ENCODE results near the gene GNS.

GNS gene

DNA sequence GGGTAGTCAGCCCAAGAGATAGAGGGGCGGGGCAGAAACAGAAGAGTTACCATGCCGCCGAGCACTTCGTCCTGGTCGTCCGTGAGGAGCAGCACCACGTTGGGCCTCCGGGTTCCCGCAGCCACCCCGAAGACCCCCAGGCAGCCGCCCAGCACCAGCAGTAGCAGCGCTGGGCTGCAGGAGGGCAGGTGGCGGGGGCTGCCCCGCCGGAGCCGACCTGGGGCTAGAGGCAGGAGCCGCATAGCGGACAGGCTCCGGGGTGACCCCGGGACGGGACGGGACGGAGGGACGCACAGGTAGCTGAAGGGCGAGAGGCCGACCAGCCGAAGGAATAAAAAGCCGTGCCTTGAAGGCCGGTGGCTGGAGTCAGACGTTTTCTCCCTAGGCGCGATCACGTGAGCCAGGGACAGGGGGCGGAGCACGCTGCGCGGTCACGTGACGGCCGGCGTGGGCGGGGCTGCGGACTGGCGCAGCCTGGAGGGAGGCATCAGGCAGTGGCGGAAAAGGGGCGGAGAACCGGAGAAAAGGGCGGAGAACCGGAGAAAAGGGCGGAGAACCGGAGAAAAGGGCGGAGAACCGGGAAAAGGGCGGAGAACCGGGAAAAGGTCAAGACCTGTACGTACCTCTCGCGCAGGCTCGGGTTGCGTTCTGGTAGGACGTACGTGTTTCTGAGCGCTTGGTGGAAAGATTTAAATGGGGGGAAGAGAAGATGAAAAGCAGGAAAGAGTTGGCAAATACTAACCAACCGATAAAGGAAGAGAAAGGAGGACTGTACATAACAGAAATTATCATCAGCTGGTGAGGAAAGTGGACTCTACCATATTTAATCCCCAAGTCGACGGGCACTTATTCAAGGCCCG is at the start of gene GNS:
GNS (minus strand) TSS at position 372 of the 860 bp plus-strand sequence; CDS start at position 242, 130 bp downstream.
- DNase-seq: peak; percentile 95

DNA sequence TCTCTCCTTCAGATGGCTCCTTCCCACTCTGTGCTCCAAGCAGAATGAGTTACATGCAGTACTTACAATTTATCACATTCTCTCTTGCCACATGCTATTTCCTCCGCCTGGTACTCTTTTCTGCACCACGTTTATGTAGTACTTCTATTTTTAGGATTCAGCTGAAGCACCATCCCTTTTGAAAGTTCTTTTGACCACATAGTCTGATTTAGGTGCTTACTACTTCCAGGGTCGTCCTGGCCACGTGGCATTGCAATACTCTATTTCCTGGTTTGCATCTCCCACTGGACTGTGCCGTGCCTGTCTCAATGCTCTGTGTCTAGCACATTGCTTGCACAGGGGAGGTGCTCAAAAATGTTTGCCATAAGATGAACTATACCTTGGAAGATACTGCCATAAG is 48.9 kb upstream of the GNS start:
- no peak for DNase-seq

DNA sequence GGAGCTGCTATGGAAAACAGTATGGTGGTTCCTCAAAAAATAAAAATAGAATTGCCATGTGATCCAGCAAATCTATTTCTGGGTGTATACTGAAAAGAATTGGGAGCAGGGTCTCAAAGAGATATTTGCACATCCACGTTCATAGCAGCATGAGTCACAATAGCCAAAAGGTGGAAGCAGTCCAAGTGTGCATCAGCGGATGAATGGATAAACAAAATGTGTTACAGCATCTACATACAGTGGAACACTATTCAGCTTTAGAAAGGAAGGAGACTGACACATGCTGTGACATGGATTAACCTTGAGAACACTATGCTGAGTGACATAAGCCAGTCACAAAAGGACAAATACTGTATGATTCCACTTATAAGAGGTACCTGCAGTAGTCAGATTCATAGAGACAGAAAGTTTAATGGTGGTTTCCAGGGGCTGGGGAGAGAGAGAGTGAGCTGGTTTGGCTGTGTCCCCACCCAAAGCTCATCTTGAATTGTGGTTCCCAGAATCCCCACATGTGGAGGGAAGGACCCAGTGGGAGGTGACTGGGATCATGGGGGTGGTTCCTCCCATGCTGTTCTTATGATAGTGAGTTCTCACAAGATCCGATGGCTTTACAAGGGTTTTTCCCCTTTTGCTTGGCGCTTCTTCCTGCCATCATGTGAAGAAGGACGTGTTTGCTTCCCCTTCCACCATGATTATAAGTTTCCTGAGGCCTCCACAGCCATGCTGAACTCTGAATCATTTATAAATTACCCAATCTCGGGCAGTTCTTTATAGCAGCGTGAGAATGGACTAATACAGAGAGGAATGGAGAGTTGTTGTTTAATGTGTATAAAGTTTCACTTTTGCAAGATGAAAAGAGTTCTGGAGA is 47.6 kb upstream of the GNS start:
- DNase-seq: no peak

DNA sequence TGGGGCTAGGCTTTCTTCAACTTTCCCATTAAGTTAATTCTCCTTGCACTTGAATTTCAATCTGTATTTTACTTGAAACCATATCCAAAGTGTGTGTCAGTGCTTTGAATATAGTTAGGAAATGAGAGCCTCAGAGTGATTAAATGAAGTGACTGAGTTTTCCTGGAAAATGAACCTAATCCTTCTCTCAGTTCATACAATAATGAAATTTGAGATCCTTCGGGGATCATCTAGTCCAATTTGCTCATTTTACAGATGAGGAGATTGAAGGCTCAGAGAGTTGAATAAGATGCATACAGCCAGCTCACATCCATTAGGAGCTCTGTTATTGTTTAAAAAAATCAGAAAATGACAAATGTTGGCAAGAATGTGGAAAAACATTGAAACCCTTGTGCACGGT is 47.0 kb upstream of the GNS start:
- no peak for DNase-seq

DNA sequence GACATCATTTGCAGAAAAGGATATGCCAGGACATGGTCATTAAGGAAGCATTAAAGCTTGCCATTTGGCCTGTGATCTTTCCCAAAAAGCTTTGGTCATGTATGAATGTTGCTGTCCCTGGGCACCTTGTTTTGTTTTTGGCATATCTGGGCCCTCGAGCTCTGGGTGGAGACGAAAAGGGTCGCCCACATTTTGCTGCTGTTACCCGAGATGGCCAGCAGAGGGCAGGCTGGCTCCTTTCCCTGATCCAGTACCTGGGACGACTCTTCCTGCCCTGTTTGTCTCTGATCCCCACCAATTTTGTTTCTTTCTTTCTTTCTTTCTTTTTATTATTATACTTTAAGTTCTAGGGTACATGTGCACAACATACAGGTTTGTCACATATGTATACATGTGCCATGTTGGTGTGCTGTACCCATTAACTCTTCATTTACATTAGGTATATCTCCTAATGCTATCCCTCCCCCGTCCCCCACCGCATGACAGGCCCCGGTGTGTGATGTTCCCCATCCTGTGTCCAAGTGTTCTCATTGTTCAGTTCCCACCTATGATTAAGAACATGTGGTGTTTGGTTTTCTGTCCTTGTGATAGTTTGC is 43.1 kb upstream of the GNS start:
- DNase-seq: peak; percentile 48

DNA sequence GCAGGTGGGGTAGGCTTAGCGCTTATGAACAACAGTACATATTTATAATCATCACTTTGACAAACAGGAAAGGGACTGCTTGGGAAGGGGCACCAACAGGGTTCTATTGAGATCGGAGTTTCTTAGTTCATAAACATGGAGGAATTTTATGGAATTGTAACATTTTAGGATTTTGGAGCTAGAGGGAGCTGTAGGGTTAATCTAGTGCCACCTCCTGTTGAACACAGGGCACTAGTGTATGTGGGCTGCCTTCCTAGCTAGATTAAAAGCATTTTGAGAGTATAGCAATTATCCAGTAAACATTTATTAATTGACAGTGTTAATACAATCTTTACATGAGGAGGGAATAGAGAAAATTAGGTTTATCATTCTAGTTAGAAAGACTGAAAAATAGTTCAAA is 42.2 kb upstream of the GNS start:
- no peak for DNase-seq

DNA sequence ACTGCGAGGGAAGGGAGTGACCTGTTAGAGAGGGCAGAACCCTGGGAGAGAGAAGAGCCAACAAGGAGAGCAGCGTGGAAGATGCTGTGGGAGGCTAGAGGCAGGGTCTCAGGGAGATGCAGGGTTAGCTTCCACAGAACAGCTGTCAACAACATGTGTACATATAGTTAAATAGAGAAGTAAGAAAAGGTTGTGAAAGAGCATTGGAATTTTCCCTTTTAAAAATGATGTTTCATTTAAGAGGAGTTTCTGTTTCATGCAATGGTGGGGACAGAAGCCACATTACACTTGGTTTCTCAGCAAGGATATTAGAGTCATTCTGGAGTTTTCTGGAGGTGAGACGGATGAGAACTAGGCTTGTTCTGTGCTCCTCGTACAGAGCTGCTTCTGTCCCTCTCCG is 41.4 kb upstream of the GNS start:
- no peak for DNase-seq

DNA sequence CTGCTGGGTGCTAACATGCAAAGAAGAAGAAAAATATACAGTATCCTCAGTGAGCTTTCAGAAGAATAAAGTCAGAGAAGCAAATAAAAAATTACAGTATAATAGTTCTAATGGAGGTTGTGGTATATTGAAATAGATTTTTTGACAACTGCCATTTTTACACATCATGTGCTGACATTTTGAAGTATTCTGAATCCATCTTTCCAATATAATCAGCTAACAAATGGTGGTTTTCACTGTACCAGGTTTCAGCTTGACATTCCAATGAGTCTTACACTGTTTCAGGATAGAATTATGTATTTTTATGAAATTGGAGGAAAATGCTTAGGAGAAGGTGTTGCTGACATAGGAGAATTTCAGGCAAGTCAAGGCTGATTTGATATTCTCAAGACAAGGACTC is 39.0 kb upstream of the GNS start:
- DNase-seq: no peak

DNA sequence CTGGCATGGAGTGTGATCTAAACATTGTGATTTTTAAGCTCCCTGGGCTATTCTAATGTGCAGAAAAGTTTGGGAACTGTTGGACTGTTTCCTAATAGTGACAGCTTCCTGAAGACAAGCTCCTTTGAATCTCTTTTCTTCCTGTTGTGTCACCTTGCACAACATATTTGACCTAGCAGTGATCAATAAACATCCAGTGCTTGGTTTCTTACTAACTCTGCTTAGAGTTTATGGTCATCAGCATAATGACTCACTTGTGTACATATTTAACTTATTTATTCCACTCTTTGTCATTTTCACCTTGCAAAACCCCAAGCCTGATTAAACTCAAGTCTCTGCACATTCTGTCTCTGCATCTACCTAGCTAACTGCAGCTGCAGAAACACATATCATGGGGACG is 38.0 kb upstream of the GNS start:
- DNase-seq: no peak

DNA sequence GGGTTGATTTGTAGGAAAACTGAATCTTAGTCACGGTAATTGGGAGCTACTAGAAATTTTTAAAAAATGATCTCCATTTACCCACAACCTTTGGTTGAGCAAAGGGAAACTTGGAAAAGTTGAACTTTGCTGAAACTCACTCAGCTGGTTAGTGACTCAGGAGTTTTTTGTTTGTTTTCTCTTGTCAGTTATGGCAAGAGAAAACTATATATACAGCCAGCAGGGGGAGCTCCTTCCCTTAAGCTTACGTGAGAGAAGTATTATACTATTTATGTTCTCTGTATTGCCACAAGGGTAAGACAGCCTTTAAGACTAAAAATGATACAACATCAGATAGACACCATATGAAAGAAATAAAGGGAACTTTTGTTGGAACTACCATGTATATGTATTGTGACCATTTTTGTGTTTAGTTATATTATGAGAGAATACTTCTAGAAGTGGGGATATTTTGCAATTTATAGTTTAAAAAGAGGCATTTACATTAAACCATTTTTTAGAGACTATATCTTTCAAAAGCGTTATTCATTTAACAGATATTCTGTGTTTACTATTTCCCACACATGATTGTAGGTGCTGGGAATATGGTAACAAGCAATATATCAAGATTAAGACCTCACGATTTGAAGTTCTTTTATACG is 37.1 kb upstream of the GNS start:
- peak; percentile 93 for DNase-seq

DNA sequence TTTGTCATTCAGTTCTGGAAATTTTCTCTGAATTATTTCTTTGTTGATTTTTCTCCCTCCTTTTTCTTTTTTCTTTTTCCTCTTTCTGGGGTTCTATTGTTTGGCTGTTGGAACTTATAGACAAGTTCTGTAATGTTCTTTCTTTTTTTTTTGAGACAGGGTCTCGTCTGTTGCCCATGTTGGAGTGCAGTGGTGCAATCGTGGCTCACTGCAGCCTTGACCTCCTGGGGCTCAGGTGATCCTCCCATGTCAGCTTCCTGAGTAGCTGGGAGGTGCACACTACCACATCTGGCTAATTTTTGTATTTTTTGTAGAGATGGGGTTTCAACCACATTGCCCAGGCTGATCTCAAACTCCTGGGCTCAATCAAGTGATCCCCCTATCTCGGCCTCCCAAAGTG is 35.1 kb upstream of the GNS start:
- no peak for DNase-seq

DNA sequence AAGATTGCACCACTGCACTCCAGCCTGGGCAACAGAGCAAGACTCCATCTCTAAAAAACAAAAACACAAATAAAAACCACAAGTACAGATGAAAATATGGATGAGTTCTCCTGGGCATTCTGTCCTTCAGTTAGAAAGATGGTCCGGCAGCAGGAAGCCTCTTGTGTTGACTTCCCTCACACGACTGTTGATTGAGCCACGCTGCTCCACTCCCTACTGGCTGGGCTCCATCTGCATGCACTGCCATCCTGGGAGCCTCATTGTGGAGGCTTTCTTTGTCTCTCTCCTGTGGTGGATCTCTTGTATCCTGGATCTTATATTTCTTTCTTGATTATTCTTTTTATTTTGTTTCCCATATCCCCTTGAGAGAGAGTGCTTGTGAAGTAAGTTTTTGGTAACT is 34.4 kb upstream of the GNS start:
- DNase-seq: no peak

DNA sequence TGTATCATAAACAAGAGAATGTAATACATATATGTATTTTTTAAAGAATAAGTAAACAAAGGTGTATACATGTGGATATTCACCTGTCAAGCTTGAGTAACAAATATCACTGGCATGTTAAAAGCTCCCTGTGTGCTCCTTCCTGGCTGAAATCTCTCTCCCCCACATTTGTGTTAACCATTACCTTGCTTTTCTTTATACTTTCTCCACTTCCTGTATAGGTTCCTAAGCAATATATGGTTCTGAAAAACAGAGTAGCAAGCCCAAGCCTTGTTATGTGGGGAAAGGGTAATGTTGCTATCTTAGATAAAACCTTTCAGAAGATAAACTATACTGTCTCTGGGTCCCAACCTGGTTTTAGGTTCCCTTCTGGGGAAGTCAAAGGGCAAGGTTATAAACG is 32.9 kb upstream of the GNS start:
- DNase-seq: no peak

DNA sequence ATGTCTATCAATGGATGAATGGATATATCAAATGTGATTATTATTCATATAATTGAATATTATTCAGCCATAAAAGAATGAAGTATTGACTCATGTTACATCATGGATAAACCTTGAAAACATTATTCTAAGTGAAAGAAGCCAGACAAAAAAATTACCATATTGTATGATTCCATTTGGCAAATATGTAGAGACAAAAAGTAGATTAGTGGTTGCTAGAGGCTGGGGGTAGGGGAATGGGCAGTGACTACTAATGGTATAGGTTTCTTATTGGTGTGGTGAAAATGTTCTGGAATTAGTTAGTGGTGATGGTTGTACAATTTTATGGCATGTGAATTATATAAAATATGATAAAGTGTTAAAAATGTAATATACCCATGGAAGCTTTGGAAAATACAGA is 31.8 kb upstream of the GNS start:
- no peak for DNase-seq

DNA sequence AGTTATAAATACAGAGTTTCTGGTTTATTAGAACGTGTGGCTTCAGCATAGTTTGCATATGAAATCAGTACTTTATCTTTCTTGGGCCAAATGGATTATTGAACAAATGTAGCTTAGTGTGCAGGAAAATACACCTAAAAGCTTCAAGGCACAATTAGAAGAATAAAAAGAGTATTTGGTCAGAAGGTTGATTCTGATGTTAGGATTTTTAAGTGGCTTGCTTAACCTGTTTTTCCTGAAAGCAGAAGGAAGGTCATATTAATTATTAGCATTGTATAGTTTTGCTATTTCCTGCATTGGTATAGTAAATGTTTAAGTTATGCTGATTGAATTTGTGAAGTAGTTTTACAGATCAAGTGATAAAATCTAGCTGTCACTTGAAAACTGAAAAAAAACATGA is 31.0 kb upstream of the GNS start:
- DNase-seq: no peak

DNA sequence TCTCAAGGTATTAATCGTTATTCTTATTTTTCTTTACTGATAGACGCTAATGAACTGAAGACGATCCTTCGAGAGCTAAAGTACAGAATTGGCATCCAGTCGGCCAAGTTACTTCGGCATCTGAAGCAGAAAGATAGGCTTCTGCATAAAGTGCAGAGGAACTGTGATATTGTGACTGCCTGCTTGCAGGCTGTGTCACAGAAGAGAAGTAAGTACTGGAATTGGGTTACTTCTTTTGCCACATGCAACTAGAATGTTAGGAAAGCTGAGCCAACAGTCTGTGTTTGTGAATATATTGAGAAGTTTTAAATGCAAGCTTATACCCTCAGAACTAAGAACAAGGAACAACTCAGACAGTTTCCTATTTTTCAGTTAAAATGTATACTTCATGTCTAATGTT is 26.6 kb upstream of the GNS start:
- no peak for DNase-seq

DNA sequence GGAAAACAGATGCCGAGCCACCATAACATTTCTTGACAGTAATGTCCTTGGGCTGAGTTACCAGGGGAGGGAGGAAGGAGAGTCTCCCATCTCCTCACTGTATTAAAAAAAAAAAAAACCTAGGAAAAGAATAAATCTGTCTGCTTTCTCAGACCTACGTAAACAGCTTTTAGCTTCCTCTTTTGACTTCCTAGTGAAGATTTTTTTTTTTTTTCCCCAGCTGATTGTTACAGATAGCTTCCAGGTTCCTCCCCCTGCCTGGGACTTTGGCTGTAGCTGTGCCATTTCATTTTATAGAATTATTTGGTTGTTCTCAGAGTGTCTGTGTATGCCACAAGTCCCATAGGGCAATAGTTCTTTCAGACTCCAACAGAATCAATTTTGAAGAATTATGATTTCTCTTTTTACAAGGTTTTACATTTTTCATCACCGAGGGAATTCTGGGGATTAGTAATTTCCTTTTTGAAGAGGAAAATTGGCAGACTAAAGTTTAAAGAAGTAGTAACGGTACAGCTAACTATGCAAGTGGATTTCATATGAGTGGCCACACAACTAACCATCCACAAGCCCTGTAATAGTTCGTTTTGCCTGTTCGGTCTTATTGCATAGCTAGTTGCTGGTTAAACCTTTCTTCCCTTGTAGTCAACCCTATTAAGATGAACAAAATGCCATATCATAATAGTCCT is 23.1 kb upstream of the GNS start:
- peak; percentile 87 for DNase-seq

DNA sequence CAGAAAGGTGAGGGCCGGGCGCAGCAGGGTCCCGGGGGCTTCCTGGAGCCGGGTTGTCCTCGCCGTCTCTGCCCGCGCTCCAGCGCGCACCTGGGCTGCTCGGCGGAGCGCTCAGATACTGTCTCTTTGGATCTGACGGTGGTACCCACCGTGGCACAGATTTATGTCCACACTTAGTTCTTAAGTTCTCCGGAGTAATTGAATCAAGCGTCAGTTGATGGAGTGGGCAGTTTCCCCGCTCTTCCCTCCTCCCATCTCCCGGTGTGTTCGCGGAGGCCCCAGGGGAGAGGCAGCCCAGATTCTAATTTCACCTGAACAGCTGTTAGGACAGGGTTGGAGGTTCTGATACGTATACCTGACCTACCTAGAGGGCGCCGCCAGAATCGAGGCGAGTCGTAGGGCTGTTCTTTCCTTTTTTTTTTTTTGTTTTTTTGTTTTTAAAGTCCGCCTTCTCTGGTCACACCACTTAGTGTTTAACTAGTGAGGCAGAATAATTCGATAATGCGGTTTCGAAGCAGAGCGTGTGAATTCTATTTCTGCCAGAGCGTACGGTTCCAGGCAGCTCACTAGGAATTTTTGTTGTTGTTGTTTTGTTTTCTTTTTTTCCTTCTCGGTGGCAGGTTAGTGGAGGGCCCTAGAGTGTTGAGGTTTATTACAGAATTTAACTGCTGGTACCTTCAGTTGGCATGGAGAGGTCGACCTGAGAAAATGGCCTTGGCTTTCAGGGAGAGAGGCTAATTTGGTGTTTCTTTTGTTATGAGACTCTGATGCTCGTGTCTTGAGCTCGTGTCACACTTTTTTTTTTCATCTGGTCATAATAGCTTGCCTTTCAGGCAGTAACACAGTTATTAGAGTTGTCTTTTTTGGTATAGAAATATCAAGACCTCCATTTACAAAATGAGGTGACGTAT is 22.3 kb upstream of the GNS start:
- DNase-seq: no peak

DNA sequence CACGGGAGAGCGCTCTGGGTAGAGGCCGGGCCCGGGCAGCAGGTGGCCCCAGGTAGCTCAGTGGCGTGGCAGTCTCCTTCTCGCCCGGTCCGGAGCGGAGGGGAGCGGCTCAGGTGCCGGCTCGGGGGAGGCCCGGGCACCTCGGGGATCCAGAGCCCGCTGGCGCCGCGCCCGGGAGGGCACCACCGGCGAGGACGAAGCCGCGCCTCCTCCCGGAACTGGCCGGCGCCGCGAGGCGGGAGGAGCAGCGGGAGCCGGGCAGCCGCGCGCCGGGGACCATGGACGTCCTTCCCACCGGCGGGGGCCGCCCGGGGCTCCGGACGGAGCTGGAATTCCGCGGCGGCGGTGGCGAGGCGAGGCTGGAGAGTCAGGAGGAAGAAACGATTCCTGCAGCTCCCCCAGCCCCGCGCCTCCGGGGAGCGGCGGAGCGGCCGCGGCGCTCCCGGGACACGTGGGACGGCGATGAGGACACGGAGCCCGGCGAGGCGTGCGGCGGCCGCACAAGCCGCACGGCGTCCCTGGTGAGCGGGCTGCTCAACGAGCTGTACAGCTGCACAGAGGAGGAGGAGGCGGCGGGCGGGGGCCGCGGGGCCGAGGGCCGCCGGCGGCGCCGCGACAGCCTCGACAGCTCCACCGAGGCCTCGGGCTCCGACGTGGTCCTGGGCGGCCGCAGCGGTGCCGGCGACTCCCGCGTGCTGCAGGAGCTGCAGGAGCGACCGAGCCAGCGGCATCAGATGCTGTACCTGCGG is 21.5 kb upstream of the GNS start:
- DNase-seq: no peak

DNA sequence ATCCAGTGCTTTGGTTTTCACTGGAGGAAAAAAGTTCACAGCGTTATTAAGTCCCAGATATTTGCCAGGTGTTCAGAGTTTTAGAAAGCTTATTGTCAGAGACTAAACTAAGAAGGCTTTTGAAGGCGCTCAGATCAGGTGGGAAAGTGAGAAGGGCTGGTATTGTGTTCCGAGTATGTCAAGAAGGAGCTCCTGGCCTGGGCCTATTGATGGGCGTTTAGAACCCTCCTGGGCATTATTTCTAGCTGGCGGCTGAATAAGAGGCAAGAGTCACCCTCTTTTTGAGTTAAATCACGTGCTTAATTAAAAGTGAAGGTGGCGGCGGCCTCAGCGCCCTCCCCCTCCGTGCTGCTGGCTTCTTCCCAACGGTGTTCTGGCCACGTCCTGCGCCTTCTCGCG is 20.9 kb upstream of the GNS start:
- no peak for DNase-seq
